ENCODE results near the gene FAM229A. TPM values are rescaled to one million over a fixed set of nuclear protein-coding genes. Genes with fewer than 3 reads are reported as not detected.

FAM229A gene
- total and polyA plus RNA-seq, 2 of the 8 experiments (the other 6 are each of a cell fraction or from before 2014, with no cell fraction given), result 4.1 to 4.2 TPM

- TF ChIP-seq TBP (IDR thresholded peaks at IDR 0.05; ENCODE audit: low read depth, low read length) (no peak), POLR2AphosphoS5 (IDR thresholded peaks at IDR 0.05; ENCODE audit: low read depth, low read length) (no peak), TEAD4 (IDR thresholded peaks at IDR 0.05; ENCODE audit: low read depth, low read length) (peak; percentile 31; the same call in 1 of the 2 replicates), SIX5 (IDR thresholded peaks at IDR 0.05; ENCODE audit: low read depth, low read length) (no peak), NANOG (IDR thresholded peaks at IDR 0.05; ENCODE audit: insufficient read depth, low read depth, low read length, poor library complexity, severe bottlenecking) (no peak), RNF2 (IDR thresholded peaks at IDR 0.05; ENCODE audit: borderline replicate concordance, low read depth, low read length, missing control alignments, poor library complexity, severe bottlenecking) (peak; percentile 82), BRCA1 (IDR thresholded peaks at IDR 0.05; ENCODE audit: low read depth, low read length) (no peak), SAP30 (IDR thresholded peaks at IDR 0.05; ENCODE audit: insufficient read depth, insufficient replicate concordance, low read length) (no peak), CTBP2 (IDR thresholded peaks at IDR 0.05; ENCODE audit: borderline replicate concordance, insufficient read depth, insufficient read length, low read length) (no peak), BCL11A (IDR thresholded peaks at IDR 0.05; ENCODE audit: low read depth in 2 of 2, low read length in 2 of 2) (no peak), HDAC2 (IDR thresholded peaks at IDR 0.05; ENCODE audit: borderline replicate concordance in 1 of 2, low read depth in 2 of 2, low read length in 2 of 2) (peak in 1 of 2 experiments; percentile 96; a peak in 2 of 4 replicates), TCF12 (IDR thresholded peaks at IDR 0.05; ENCODE audit: low read depth, low read length) (0 out of 2 replicates have a peak, but pooled peaks have one; percentile 76), CBX8 (IDR thresholded peaks at IDR 0.05; ENCODE audit: borderline replicate concordance, low read depth, low read length) (no peak), POLR2A (IDR thresholded peaks at IDR 0.05; ENCODE audit: control extremely low read depth in 1 of 2, low read depth in 2 of 2, low read length in 2 of 2) (no peak), CHD1 (IDR thresholded peaks at IDR 0.05; ENCODE audit: low read depth, low read length) (no peak), EGR1 (IDR thresholded peaks at IDR 0.05; ENCODE audit: borderline replicate concordance, low read depth, low read length) (no peak), FOSL1 (IDR thresholded peaks at IDR 0.05; ENCODE audit: insufficient read depth, low read depth, low read length) (no peak)
Measured at GRCh38 chr1:32350785-32351398, 11.4 kb downstream of the FAM229A start (continued).
